ENCODE data around the gene KRT2.

KRT2 gene

DNA sequence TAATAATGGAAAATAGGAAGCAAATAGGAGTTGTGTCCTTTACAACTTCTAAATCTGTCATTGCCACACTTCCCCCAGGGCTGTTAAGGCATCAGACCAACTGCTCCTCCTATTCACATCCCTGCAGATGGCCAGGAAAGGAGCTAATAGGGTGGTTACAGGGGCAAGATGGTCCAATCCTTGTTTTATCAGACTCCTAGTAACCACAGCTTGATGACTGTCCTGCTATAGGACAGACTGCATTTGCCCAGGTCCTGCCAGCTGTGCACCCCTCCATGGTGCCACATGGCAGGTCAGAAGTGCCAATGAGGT lies 10.9 kb upstream of the KRT2 start:
- DNase-seq, result no peak

DNA sequence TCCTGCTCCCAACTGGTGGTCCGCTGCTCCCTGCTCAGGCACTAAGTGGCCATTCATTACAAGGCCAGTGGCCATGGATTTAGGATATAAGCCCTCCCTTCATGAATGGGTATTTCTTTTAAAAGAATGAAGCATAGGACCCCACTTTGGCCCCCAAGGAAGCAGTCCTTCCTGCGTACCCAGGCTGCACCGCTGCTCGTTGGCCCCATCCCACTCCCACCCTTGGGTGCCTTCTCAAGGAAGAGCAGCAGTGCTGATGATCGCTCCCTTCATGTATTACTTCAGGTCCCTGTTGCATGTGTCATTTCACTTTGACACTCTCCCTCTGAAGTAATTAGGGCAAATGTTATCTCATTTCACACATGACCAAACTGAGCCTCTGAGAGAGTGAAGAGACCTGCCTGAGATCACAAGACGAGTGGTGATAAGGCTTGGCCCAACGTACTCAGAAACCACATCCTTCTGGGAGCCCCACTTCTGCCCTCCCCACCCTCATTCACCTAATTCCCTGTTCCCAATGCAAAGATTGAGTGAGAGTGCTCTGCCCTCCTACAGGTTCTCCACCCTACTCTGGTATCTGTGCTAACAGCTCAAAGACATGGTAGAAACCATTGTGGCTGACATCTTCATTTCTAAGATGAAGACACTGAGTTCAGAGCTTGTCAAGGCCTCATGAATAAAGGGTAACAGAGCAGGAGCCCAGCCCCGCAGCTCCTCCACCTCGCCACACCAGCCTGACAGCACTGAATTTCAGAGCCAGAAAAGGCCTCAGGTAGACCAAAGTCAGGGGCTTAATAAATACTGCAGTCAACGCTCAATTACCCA lies 10.3 kb upstream of the KRT2 start:
- DNase-seq, result no peak

DNA sequence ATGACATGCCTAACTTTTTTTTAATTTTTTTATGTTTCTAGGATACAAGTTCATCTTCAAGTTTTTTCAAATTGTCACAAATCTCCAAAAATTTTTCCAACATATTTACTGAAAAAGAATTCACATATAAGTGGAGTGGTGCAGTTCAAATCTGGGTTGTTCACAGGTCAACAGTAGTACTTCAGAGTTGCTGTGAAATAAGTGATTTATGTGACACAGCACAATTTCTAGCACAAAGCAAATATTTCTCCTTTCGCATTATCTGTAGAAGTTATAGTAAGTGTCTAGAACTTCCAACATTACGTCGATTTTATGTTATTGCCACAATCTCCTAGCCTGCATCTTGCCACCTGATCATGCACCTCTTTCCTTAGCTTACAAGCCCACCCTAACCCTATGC lies 9.7 kb upstream of the KRT2 start:
- DNase-seq, result no peak

DNA sequence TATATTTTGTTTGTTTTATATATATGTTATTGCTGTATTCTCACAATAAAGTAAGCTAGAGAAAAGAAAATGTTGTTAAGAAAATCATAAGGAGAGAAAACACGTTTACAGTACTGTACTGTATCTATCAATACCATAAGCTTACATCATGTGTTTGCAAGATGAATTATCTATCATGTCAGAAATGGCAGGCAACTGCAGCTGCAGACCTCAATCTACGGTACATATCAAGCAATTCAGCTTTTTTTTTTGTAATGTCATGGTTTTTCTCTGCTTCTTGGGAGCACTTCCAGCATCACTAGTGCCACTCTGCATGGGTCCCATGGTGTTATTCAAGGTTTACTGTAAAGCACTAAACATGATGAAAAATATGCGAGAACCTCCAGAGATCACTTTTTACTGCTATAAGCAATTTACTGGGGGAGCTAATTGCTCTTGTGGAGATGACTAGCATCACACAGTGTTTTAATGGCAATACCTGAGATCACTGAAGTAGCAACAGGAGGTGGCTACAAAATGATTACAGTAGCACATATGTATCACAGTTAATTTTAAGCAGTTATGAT lies 9.0 kb upstream of the KRT2 start:
- DNase-seq, result no peak

DNA sequence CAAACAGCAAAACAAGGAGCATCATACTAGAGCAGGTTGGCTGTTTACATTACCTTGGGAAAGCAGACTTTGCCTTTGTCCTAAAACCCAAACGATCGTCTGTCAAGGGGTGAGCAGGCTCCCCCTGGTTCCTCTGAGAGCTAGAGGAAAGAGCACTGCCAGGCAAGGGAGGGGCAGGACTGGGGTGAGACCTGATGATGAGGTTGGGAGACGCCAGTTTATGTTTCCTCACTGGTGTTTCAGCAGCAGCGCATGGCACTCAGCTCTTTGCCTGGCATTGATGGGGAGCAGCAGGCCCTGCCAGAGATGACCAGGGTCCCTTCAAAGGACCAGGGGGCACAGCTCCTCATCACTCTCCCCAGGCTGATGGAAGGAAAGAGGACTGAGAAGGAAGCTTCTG lies 7.9 kb upstream of the KRT2 start:
- no peak for DNase-seq

DNA sequence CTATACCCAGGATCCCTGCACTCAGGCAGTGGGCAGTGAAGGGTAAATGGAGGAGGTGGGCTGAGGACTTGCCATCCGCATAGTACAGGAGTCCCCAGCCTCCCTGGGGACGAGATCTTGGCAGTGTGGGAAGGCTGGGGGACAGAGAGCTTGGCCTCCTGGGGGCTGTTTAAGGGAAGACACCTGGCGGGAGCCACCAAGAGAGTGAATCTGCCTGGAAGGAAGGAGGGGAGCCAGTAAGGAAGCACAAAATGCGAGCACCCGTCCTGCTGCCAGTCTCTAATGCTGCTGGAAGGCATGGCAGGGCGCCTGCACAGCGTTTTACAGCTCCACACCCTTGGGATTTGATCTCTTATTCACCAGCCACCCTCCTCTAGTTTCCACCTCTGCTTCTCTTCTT lies 7.4 kb upstream of the KRT2 start:
- DNase-seq, result no peak

DNA sequence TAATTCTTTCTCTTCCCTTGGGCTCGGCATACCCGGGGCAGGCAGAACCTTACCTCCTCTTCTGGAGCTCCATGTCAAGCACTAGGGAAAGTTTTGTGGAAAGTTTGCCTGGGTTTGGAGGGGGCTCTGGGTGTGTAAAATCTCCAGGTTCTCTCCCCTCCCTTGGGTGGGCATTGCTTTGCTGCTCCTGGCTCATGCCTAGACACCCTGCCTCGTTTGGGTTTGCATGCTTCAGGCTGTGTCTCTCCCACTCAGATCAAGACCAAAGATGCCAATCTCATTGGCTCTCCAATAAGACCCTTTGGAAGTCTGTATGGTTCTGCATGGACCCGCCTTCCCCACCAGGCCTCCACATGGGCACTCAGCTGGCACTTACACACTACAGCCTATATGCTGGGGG lies 6.2 kb upstream of the KRT2 start:
- no peak for DNase-seq

DNA sequence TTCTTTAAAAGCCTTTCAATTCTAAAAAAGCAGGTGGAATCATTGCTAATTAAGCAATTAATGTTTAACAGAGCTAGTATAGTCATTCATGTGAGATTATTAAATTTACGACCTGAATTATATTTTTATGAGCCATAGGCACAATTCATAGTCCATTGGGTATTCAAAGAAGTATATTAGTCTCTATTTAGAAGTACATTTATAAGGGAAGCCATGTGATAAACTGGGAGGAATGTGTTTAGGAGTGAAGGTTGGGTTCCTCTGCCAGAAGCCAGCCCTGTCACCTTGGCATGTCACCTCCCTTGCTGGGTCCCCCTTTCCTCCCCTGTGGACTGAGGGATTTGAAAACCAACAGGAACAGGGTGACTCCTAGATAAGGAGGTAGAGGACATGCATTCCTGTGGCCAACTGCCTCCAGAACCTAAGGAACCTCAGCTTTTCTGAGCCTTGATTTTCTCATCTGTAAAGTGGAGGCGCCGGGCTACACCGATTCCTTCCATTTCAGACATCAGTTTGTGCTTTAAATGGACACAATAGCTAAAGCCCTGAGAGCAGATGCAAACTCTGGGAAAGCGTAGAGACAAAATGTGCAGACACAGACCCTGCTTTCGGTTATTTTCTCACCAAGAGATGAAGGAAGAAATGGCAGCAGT lies 5.4 kb upstream of the KRT2 start:
- DNase-seq, result no peak

DNA sequence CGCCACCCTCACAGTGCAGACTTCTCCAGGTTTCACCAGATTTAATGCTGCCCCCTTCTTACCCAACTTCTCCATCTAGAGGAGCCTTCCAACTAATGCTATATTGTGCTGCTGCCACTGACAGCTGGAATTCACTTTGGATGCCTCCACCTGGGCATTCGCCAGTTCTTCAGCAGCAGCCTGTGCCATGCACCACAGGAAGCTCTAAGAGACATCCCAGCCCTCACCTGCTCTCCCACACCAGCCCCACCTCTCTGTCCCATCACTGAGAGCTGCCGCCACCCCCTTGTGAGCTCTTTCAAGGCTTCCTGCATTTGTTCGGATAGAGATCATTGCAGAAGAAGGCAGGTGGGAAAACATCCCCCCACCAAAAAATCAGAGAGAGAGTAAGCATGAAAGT lies 4.6 kb upstream of the KRT2 start:
- no peak for DNase-seq

DNA sequence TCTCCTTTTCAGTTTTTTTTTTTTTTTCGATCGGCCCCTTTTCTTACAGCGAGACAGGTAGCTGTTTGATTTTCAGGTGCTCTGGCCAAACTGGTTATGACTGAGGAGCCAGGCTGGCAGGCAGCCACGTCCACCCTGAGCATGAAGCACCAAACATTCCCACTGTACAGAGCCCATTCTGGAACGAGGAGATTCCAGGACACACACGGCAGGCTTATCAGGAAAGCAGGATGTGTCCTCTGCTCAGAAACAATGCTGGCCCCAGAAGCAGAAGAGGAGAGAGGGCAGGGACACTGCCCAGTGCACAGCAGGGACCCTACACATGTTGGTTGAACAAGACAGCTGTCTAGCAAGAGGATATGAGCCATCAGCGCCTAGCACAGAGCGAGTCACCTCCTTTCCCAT lies 3.7 kb upstream of the KRT2 start:
- DNase-seq, result no peak

DNA sequence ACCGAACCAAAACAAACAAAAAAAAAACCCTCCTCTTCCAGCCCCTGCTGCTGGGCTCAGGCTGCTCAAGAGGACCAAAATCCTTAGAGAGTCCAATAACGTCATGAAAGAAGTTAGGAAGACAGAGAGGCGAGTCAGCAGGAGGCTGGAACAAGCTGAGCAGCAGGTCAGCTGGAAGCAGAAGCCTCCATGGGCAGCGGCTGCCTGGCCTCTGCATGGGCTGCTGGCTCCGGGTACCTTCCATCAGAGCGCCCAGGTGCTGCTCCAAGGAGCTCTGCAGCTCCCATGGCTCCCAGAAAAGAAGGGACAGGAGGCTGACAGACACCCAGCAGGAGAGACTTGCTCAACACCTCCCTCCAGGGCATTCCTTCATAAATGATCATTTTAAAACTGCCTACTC lies 3.2 kb upstream of the KRT2 start:
- DNase-seq, result no peak

DNA sequence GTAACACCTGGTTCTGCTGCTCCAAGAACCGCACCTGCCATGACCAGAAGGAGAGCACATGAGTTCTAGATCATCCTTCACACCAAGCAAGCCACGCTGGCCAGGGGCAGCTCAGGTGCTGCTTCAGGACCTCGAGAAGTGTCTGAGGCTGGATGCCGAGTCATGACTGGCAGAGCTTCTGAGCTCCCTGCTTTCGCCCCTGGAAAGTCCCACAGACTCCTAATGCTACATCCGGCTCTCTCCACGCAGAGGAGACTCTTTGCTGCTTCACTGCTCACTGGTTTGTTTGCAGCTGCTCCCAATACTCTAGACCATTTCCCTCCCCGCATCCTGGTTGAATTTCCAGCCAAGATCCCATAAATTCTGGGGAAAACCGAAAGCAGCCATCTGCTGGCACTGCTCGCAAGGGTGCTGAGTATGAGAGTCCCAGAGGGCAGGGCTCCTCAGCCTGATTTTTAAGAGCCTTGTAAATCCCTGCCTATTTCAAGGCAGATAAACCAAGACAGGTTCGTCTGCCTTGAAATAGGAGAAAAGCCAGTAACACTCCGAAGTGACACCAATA lies 1.4 kb downstream of the KRT2 start:
- peak in 1 of 2 experiments; percentile 26 for DNase-seq

DNA sequence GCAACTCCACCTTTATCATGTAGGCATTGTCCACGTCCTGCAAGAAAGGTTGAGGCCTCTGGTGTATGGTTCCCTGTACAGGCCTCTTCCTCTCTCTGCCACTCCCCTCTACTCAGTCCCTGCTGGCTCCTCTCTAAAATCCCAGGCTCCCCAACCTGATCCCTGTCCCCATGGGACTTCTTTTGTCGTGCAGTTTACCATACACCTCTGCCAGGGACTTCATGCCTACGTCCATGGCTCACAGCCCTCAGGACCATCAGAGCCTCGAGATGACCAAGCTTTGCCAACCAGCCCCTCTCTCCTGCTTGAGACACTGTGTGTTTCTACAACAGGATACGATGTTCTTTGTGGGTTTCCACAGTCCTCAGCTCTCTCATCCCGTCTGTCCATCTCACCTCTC lies 2.9 kb downstream of the KRT2 start:
- DNase-seq, result no peak

DNA sequence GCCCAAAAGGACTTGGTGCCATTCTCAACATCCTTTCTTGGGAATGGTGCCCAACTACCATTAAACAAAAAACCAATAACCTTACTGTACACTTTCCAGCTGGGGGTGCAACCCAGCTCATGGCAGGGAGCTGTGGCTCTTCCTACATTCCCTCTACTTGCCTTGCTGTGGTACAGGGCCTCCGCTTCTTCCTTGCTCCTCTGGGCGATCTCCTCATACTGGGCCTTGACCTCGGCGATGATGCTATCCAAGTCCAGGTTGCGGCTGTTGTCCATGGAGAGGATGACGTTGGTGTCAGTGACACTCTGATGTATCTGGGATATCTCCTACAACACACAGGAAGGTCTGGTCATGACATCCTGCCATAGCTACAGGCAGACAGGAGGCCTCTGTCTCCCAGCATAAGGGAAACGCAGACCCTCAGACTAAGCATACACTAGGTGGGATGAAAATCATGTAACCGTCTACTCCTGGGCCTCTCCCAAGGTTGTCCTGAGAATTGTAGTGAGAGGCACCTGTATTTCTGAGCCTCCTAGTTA lies 3.9 kb downstream of the KRT2 start:
- DNase-seq, result no peak

DNA sequence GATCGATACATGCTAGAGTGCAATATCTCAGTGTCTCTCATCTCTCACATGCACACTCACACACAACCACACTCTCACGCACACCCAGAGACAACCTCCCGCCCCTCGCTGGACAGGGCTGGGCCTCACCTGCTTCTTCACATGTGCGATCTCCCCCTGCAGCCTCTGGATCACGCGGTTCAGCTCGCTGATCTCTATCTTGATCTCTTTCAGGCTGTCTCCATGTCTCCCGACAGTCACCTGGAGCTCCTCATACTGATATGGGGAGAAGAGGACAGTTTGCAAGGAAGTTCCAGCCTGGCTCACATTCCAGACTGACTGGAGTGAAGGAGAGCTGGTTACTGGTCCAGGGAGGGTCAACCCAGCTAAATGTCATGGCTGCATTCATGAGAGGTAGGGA lies 4.4 kb downstream of the KRT2 start:
- DNase-seq, result no peak

DNA sequence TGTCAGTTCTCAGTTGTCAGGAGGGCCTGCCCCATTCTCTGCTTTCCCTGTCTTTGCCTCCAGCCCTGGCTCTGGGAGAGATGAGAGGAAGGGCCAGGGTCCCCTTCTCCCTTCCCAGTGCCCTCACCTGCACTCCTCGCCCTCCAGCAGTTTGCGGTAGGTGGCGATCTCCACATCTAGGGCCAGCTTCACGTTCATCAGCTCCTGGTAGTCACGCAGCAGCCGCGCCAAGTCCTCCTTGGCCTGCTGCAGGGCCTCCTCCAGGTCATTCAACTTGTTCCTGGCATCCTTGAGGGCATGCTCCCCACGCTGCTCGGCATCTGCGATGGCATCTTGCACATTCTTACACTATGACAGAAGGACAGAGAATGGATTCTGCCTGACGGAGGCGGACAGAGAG lies 5.4 kb downstream of the KRT2 start:
- DNase-seq, result peak in 1 of 2 experiments; percentile 39

DNA sequence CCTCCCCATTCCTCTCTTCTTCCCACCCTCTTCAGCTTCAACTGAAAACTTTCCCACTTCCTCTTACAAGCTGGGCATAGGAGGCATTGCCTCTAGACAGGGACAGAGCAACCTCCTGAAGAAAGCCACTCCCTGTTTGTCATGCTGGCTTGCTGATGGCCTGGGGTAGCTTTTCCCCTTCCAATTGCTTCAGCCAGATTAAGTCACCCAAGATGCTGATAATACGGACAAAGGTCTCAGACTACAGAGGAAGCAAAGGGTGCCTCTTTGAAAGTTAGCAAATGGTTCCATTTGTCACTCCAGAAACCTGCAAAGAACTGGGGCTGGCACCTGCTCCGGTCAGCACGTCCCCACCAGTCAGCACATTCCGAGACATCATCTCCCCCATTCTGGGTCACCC lies 6.0 kb downstream of the KRT2 start:
- DNase-seq, result no peak

DNA sequence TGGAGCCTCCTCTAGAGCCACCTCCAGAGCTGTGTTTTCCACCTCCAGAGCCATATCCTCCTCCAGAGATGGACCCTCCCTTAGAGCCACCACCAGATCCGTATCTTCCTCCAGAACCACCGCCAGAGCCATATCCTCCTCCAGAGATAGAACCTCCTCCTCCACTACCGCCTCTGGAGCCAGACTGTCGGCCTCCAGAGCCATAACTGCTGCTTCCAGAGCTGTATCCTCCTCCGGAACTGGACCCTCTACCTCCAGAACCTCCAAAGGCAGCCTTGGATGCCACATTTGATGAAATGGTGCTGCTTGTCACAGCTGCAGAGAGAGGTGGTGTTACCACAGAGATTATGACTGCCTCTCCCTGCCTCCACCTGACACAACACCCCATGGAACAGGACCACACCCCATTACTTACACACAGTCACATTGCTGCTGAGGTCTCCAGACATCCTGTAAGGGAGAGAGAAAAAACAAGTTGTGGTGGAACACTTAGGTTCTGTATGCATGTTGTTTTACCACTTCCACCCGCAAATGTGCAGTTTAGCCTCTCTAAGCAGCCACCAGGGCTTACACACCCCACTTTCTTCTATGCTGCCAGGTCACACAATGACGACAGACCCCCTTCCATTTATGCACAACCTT lies 6.8 kb downstream of the KRT2 start:
- peak in 1 of 2 experiments; percentile 60 for DNase-seq

DNA sequence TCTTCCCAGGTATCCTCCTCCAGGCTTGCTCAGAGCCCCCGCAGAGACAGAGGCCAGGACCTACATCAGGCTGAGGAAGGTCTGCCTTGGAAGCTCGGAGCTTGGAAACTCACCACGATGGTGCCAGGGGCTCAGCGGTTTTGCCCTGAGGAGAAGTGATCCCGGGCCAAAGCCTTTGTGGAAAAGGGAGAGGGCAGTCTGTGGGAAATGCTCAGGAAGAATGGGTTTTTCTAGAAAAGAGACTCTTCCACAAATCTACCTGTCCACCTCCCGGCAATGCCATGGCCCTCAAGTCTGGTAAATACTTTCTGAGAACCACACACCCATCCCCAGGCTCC lies 8.0 kb downstream of the KRT2 start:
- DNase-seq, result no peak

DNA sequence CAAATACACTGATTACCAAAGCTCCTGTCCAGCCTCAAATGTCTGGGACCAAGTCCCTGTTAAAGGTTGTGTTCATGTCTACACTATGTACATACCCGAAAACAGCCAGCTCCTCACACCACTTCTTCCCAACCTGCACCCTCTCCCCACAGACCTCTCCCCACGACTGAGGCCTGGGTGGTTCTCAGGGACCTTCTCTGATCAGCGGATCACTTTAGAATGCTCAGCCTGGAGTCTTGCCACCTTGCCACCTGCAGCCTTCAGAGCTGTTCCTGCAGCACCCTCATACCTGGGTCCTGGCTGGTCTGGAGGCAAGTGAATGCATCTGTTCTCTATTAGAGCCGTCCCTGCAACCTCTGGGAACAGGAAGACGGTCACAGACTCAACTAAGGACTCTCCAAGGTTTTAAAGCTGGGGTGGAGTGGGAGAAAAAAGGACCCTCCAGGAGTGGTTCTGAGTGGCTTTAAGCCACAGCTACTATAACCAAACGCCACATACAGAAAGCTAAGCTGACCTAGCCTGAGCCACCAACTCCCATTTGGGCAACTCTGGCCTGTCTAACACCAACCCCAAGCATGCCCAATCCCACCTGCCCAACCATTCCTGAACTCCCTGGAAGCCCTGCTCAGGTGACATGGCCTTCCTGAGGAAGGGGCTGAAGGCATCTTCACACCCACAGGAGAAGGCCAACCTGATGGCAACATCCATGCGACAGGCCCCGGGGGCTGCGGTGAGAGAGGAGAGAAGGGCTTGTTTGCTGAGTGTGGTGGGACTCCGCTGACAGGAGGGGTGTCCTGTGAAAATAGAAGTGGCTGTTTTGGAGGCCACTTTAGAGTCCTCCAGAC lies 8.6 kb downstream of the KRT2 start:
- no peak for DNase-seq

DNA sequence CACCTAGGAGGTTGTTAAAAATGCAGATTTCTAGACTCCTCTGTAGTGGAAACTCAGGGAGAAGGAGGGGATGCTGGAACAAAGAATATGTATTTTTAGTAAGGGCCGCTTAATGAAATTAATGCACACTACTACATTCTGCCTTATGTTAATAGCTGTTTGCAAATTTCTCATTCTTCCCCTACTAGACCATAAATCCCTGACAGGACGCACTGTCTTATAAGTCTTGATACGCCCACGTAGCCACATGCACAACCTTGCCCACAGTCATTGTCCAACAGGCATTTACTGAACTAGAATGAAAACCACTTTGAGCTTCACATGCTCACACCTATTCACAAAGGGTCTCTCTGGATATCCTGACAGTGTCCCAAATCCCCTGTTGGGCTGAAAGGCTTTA lies 10.5 kb downstream of the KRT2 start:
- no peak for DNase-seq

DNA sequence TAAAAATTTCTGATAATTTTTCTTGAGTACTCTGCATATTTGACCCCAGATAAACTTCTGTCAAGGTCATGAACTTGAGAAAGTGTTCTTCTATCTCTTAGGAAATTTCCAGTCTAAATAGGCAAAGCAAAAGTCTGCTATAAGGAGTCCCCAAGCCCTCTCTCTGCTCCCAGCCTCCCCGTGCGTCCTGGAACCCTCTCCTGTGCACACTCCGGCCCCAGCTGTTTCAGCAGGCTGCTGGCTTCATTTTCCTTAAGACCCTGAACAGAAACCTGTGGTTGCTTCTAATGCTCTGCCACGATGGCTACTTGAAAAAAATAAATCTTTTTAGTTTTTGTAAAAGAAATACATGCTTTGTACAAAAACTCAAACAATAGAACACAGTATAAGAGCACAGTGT lies 14.7 kb downstream of the KRT2 start:
- DNase-seq, result no peak
